Mesenchymal stem cell (in vitro differentiated cells and primary cell): ENCODE data around the gene CEMIP2.

ENCODE experiments used
- DNase-seq: peaks from one replicate; pipeline ENCODE4 v3.0.0-alpha.2; 2013
- H2AFZ ChIP-seq: one replicate; pipeline ENCODE4 v1.6.1; 2013; ENCODE audit warnings: low read depth, mild to moderate bottlenecking, control low read depth, inconsistent platforms, low read length, moderate library complexity
- H2AK5ac ChIP-seq: 2 replicates; pipeline ENCODE4 v1.6.1; 2013; ENCODE audit warnings: low read length, moderate library complexity, mild to moderate bottlenecking, inconsistent platforms; ENCODE audit not compliant: severe bottlenecking
- H2BK120ac ChIP-seq: one replicate; pipeline ENCODE4 v1.6.1; 2013; ENCODE audit warnings: low read depth, mild to moderate bottlenecking, inconsistent platforms, low read length, moderate library complexity
- H2BK12ac ChIP-seq, 2 experiments: one replicate each; pipeline ENCODE4 v1.6.1; 2013; ENCODE audit warnings: inconsistent platforms in 2 of 2, low read length in 2 of 2, mild to moderate bottlenecking in 2 of 2, moderate library complexity in 2 of 2, control low read depth in 1 of 2
- H2BK15ac ChIP-seq: one replicate; pipeline ENCODE4 v1.6.1; 2013; ENCODE audit warnings: mild to moderate bottlenecking, low read depth, inconsistent platforms; ENCODE audit not compliant: poor library complexity, severe bottlenecking
- H2BK5ac ChIP-seq: 2 replicates; pipeline ENCODE4 v1.6.1; 2013; ENCODE audit warnings: low read depth, mild to moderate bottlenecking, low read length, control low read depth, inconsistent platforms; ENCODE audit not compliant: poor library complexity, severe bottlenecking
- H3K14ac ChIP-seq, 2 experiments: one replicate each; pipeline ENCODE4 v1.6.1; 2013; ENCODE audit warnings: inconsistent platforms in 2 of 2, low read length in 2 of 2, control low read depth in 1 of 2, mild to moderate bottlenecking in 1 of 2, moderate library complexity in 1 of 2
- H3K18ac ChIP-seq, 2 experiments: one replicate each; pipeline ENCODE4 v1.6.1; 2013; ENCODE audit warnings: inconsistent platforms in 2 of 2, low read length in 2 of 2, control low read depth in 1 of 2, low read depth in 1 of 2, mild to moderate bottlenecking in 1 of 2
- H3K23ac ChIP-seq, 2 experiments: one replicate each; pipeline ENCODE4 v1.6.1; 2013; ENCODE audit warnings: inconsistent platforms in 2 of 2, low read length in 2 of 2, mild to moderate bottlenecking in 2 of 2, moderate library complexity in 2 of 2, control low read depth in 1 of 2
- H3K27ac ChIP-seq: 2 replicates; pipeline ENCODE4 v1.5.1; 2013; ENCODE audit warnings: mild to moderate bottlenecking, moderate library complexity, low read length, control low read depth, inconsistent platforms; ENCODE audit not compliant: poor library complexity, severe bottlenecking
- H3K27me3 ChIP-seq, 2 experiments: 2 replicates each; pipeline versions ENCODE4 v1.6.1 to v1.7.0; 2013; ENCODE audit warnings: low read length in 2 of 2, mild to moderate bottlenecking in 2 of 2, moderate library complexity in 2 of 2, control low read depth in 1 of 2, inconsistent platforms in 1 of 2; ENCODE audit not compliant: control insufficient read depth in 1 of 2, insufficient read depth in 1 of 2
- H3K36me3 ChIP-seq, 2 experiments: 2 replicates each; pipeline versions ENCODE4 v1.6.1 to v1.7.0; 2013; ENCODE audit warnings: low read length in 2 of 2, control low read depth in 1 of 2, inconsistent platforms in 1 of 2, low read depth in 1 of 2, mild to moderate bottlenecking in 1 of 2; ENCODE audit not compliant: insufficient read depth in 2 of 2, control insufficient read depth in 1 of 2
- H3K4ac ChIP-seq, 2 experiments: one replicate each; pipeline ENCODE4 v1.6.1; 2013; ENCODE audit warnings: inconsistent platforms in 2 of 2, low read length in 2 of 2, mild to moderate bottlenecking in 2 of 2, moderate library complexity in 2 of 2, control low read depth in 1 of 2, low read depth in 1 of 2
- H3K4me1 ChIP-seq: 2 replicates; pipeline ENCODE4 v1.6.1; 2013; ENCODE audit warnings: low read depth, low read length, control low read depth; ENCODE audit not compliant: control insufficient read depth, insufficient read depth
- H3K4me2 ChIP-seq: 2 replicates; pipeline ENCODE4 v1.6.1; 2013; ENCODE audit warnings: low read length, mild to moderate bottlenecking, inconsistent platforms; ENCODE audit not compliant: poor library complexity, severe bottlenecking
- H3K4me3 ChIP-seq, 2 experiments: 2 replicates each; pipeline versions ENCODE4 v1.5.1 to v1.7.0; 2013; ENCODE audit warnings: low read length in 2 of 2, mild to moderate bottlenecking in 2 of 2, control low read depth in 1 of 2, low read depth in 1 of 2; ENCODE audit not compliant: insufficient read depth in 1 of 2
- H3K79me1 ChIP-seq: replicated peaks from 2 replicates; pipeline ENCODE4 v1.6.1; 2013; ENCODE audit warnings: mild to moderate bottlenecking, control low read depth, low read length, inconsistent platforms; ENCODE audit not compliant: poor library complexity, severe bottlenecking
- H3K9ac ChIP-seq: 2 replicates; pipeline ENCODE4 v1.7.0; 2013; ENCODE audit warnings: mild to moderate bottlenecking, low read length, moderate library complexity
- H3K9me3 ChIP-seq: 2 replicates; pipeline ENCODE4 v1.7.0; 2013; ENCODE audit warnings: mild to moderate bottlenecking, low read length; ENCODE audit not compliant: control insufficient read depth
- H4K8ac ChIP-seq: one replicate; pipeline ENCODE4 v1.6.1; 2013; ENCODE audit warnings: inconsistent platforms, mild to moderate bottlenecking, low read length, moderate library complexity
- H4K91ac ChIP-seq: one replicate; pipeline ENCODE4 v1.6.1; 2013; ENCODE audit warnings: mild to moderate bottlenecking, low read length, inconsistent platforms
- WGBS: methylation state at CpG from one replicate; pipeline ENCODE4 v1.1.7; 2013; ENCODE audit warnings: mixed read lengths; 5-methylcytosine and 5-hydroxymethylcytosine counted together

Gene CEMIP2

DNA sequence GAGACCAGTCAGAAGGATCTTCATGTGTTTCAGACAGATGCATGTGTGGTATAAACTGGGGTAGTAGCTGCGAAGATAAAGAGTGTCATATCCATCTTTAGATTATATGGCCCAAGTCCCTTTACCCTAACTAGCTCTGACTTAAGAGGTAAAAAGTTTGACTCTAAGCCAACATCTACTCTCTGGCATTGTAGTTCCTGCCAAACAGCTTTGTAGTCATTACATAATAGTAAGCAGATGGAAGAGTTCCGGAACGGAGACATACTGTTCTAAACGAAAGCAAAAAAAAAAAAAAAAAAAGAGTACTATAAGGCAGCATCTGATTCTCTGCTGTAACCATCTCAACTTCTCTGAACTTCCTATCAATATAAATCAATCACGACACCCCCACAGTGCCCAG, 48.8 kb downstream of the CEMIP2 start:
- WGBS, result 95% methylated on average over 5 of the region's 5 CpGs
- Histone ChIP-seq H3K4me1 (no peaks in the 10 kb centered on the region), H2BK15ac (no peak overlapping the region)

DNA sequence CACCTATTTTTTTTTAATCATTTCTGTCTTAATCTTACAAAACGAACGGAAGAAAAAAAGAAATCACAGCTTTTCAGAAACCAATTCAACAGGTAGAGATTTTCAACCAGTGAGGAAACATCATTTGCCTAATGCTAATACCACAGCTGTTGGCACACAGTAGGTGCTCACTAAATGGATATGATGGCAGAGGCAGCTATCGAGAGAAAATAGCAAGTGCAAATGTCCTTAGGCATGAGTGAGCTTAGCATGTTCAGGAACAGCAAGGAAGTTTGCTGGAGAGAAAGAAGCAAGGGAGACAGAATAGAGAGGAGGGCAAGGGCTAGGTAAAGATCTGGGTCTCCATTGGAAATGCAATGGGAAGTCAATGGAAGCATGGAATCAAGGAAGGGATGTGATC, 49.2 kb downstream of the CEMIP2 start:
- Histone ChIP-seq H4K8ac (no peak overlapping the region), H4K91ac (no peak overlapping the region), H3K18ac (no peak overlapping the region), H3K23ac (no peak overlapping the region), H3K4me3 (no peak overlapping the region), H3K14ac (no peak overlapping the region), H3K9ac (no peak overlapping the region), H3K9me3 (no peaks in the 10 kb centered on the region), H3K4me1 (no peaks in the 10 kb centered on the region), H2AFZ (no peak overlapping the region), H2AK5ac (no peak overlapping the region), H2BK5ac (no peak overlapping the region), H3K4ac (no peak overlapping the region), H3K27me3 (no peaks in the 10 kb centered on the region), H3K79me1 (peaks cover 15% of the 10 kb centered on the region), H3K36me3 (peaks cover 12 to 56% of the 10 kb centered on the region in 2 experiments), H3K4me2 (no peak overlapping the region), H2BK12ac (no peak overlapping the region), H2BK15ac (no peak overlapping the region), H2BK120ac (no peak overlapping the region), H3K27ac (no peak overlapping the region)
- DNase-seq, result no peak
- WGBS, result 97% methylated on average over 3 of the region's 3 CpGs

More for the DNA sequence above, 48.8 kb downstream of the CEMIP2 start:
- no peak for DNase-seq
- Histone ChIP-seq H3K9me3 (no peaks in the 10 kb centered on the region), H3K23ac (no peak overlapping the region), H3K18ac (no peak overlapping the region), H4K91ac (no peak overlapping the region), H3K9ac (peak overlapping the region; percentile 24), H3K79me1 (peaks cover 15% of the 10 kb centered on the region), H3K27ac (no peak overlapping the region), H3K4ac (no peak overlapping the region), H3K14ac (no peak overlapping the region), H3K4me3 (no peak overlapping the region), H4K8ac (no peak overlapping the region), H2BK120ac (no peak overlapping the region), H3K4me2 (no peak overlapping the region), H2BK5ac (no peak overlapping the region), H2BK12ac (no peak overlapping the region), H3K36me3 (peaks cover 12 to 56% of the 10 kb centered on the region in 2 experiments), H2AFZ (no peak overlapping the region), H3K27me3 (no peaks in the 10 kb centered on the region), H2AK5ac (no peak overlapping the region)

DNA sequence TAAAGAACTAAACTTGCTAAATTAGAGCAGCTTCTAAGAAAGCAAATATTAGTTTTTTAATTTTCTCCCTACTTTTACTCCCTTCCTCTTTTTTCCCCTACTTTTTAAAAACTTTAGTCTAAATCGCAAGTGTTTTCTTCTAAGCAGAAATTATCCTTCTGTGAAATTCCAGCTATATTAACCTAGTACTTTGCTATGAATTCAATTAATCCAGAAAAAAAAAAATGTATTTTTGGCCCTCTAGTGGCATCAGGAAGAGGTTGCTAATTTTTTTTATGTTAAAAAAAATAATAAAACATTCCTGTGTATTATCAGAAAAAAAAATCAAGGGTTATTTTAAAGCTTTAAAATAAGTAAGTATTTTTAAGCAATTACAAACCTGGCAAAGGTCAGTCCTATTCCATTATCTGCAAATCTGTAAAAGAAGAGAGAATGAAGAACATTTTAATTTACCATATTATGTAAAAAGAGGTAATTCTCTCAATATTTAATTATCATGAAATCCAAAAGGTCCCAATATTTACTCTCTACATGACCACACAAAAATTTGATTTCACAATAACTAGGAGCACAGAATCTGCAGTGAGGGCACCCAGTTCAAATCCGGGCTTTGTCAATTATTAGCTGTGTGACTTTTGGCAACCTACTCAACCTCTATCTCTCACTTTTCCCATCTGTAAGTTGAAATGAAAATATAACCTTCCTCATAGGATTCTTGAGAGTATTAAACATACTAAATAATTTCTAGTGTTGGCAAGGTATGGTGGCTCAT, 52.0 kb downstream of the CEMIP2 start:
- no peak overlapping the region for H4K8ac ChIP-seq
- no peak overlapping the region for H3K27ac ChIP-seq
- no peak overlapping the region for H2AFZ ChIP-seq
- H2AK5ac ChIP-seq, result no peak overlapping the region
- no peak overlapping the region for H3K4me2 ChIP-seq
- no peak overlapping the region for H2BK5ac ChIP-seq
- H2BK12ac ChIP-seq, result no peak overlapping the region
- no peak for DNase-seq
- H2BK120ac ChIP-seq, result no peak overlapping the region
- no peaks in the 10 kb centered on the region for H3K4me1 ChIP-seq
- no peak overlapping the region for H3K14ac ChIP-seq
- no peak overlapping the region for H4K91ac ChIP-seq
- no peak overlapping the region for H2BK15ac ChIP-seq
- H3K36me3 ChIP-seq, result peaks cover 20 to 59% of the 10 kb centered on the region in 2 experiments
- no peak overlapping the region for H3K4ac ChIP-seq
- no peaks in the 10 kb centered on the region for H3K27me3 ChIP-seq
- H3K9me3 ChIP-seq, result no peaks in the 10 kb centered on the region
- no peak overlapping the region for H3K4me3 ChIP-seq
- no peak overlapping the region for H3K9ac ChIP-seq
- H3K23ac ChIP-seq, result no peak overlapping the region
- H3K18ac ChIP-seq, result no peak overlapping the region
- peaks cover 24% of the 10 kb centered on the region for H3K79me1 ChIP-seq
- WGBS, result 100% methylated on average over 1 of the region's 2 CpGs

DNA sequence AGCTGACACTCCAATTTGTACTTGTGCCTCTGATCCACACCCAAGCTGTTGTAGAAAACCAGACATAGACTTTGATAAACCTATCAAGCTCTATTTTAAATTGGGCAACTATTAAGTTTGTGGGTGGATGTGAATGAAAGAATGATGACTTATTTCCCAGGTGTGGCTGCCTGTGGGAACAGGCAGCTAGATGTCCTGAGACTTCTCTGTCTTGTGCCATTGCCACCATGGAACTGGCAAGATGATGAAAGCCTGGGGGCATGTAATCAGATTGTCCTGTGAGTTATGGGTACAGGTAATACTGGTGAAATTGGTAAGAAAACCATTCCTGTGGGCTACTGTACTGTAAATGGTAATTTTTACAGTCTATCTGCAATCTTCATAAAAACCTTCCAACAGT, 57.5 kb downstream of the CEMIP2 start:
- H3K9me3 ChIP-seq, result no peaks in the 10 kb centered on the region
- H3K14ac ChIP-seq, result no peak overlapping the region
- no peak overlapping the region for H2AFZ ChIP-seq
- no peak overlapping the region for H3K18ac ChIP-seq
- no peak overlapping the region for H4K91ac ChIP-seq
- no peaks in the 10 kb centered on the region for H3K27me3 ChIP-seq
- H3K9ac ChIP-seq, result no peak overlapping the region
- no peak overlapping the region for H2BK15ac ChIP-seq
- H3K4me2 ChIP-seq, result no peak overlapping the region
- peaks cover 26 to 79% of the 10 kb centered on the region in 2 experiments for H3K36me3 ChIP-seq
- no peak overlapping the region for H2BK12ac ChIP-seq
- H2BK120ac ChIP-seq, result no peak overlapping the region
- no peak overlapping the region for H3K23ac ChIP-seq
- H3K4ac ChIP-seq, result no peak overlapping the region
- H3K27ac ChIP-seq, result no peak overlapping the region
- no peak overlapping the region for H2BK5ac ChIP-seq
- H3K4me3 ChIP-seq, result no peak overlapping the region
- no peaks in the 10 kb centered on the region for H3K4me1 ChIP-seq
- H4K8ac ChIP-seq, result no peak overlapping the region
- no peak for DNase-seq
- peaks cover 34% of the 10 kb centered on the region for H3K79me1 ChIP-seq
- no peak overlapping the region for H2AK5ac ChIP-seq
